GM23338 (cell line): ENCODE results near the gene GSTA1. TPM values are rescaled to one million over a fixed set of nuclear protein-coding genes. Genes with fewer than 3 reads are reported as not detected.
"Not testable (repeated sequence)": the region's sequence is repeated elsewhere in the genome, so short reads cannot be mapped to it uniquely, and the experiment has no call there.

Source experiments
- ATAC-seq: fragments of 200-7000 bp; cut with Tn5 transposase; 3 replicates; pipeline ENCODE4 v1.9.1; 2020
- DNase-seq: peaks from one replicate; pipeline ENCODE4 v3.0.0-alpha.2; 2015; ENCODE audit warnings: low spot score
- H2AFZ ChIP-seq: fragments of 200-600 bp; sonication (generic); 2 replicates; pipeline ENCODE4 v1.8.0; 2016; ENCODE audit warnings: antibody characterized with exemption, mild to moderate bottlenecking, moderate library complexity
- H3F3A ChIP-seq: fragments of 200-600 bp; sonication (generic); replicated peaks from 2 replicates; pipeline ENCODE4 v1.8.0; 2017; ENCODE audit warnings: antibody characterized with exemption, mixed run types, low read depth
- H3K27ac ChIP-seq: fragments of 200-600 bp; sonication (generic); 2 replicates; pipeline ENCODE4 v1.6.1; 2016; ENCODE audit warnings: low read depth
- H3K27me3 ChIP-seq: fragments of 200-600 bp; sonication (generic); 2 replicates; pipeline ENCODE4 v1.8.0; 2016; ENCODE audit warnings: mild to moderate bottlenecking, mixed run types, moderate library complexity; ENCODE audit not compliant: insufficient read depth
- H3K36me3 ChIP-seq: fragments of 200-600 bp; sonication (generic); 2 replicates; pipeline ENCODE4 v1.8.0; 2016; ENCODE audit warnings: mild to moderate bottlenecking; ENCODE audit not compliant: insufficient read depth
- H3K4me1 ChIP-seq: fragments of 200-600 bp; sonication (generic); 2 replicates; pipeline ENCODE4 v1.8.0; 2016; ENCODE audit warnings: mild to moderate bottlenecking, moderate library complexity; ENCODE audit not compliant: insufficient read depth
- H3K4me2 ChIP-seq: fragments of 200-600 bp; sonication (generic); 2 replicates; pipeline ENCODE4 v1.7.1; 2017; ENCODE audit warnings: mixed run types
- H3K4me3 ChIP-seq: fragments of 200-600 bp; sonication (generic); 2 replicates; pipeline ENCODE4 v1.6.1; 2016; ENCODE audit warnings: mixed run types
- H3K79me2 ChIP-seq: fragments of 200-600 bp; sonication (generic); replicated peaks from 2 replicates; pipeline ENCODE4 v1.8.0; 2017; ENCODE audit warnings: mild to moderate bottlenecking; ENCODE audit not compliant: insufficient read depth
- H3K9me2 ChIP-seq: fragments of 200-600 bp; sonication (generic); 2 replicates; pipeline ENCODE4 v1.8.0; 2017; ENCODE audit not compliant: insufficient read depth
- H4K20me1 ChIP-seq: fragments of 200-600 bp; sonication (generic); replicated peaks from 2 replicates; pipeline ENCODE4 v1.8.0; 2017; ENCODE audit warnings: mild to moderate bottlenecking; ENCODE audit not compliant: insufficient read depth
- H3K27ac Mint-ChIP-seq: 2 replicates; pipeline ENCODE4 v1.8.0; 2020; ENCODE audit warnings: inconsistent platforms, mild to moderate bottlenecking, moderate library complexity, mixed read lengths
- H3K27me3 Mint-ChIP-seq: 3 replicates; pipeline ENCODE4 v1.8.0; 2022; ENCODE audit warnings: low read depth, mild to moderate bottlenecking, moderate library complexity, mixed read lengths, inconsistent platforms; ENCODE audit not compliant: insufficient read depth, poor library complexity
- H3K36me3 Mint-ChIP-seq: 3 replicates; pipeline ENCODE4 v1.8.0; 2021; ENCODE audit warnings: low read depth, mild to moderate bottlenecking, inconsistent platforms, moderate library complexity, mixed read lengths
- H3K4me1 Mint-ChIP-seq: 3 replicates; pipeline ENCODE4 v1.8.0; 2020; ENCODE audit warnings: mild to moderate bottlenecking, inconsistent platforms, mixed read lengths
- H3K4me3 Mint-ChIP-seq: 3 replicates; pipeline ENCODE4 v1.8.0; 2021; ENCODE audit warnings: moderate library complexity, mild to moderate bottlenecking, inconsistent platforms, mixed read lengths
- H3K9me3 Mint-ChIP-seq: 3 replicates; pipeline ENCODE4 v1.8.0; 2020; ENCODE audit warnings: moderate library complexity, mild to moderate bottlenecking, inconsistent platforms, mixed read lengths
- CREB1 ChIP-seq: fragments of 250-450 bp; sonication (Bioruptor Pico); IDR thresholded peaks from 2 replicates; pipeline ENCODE4 v1.5.0; 2020; ENCODE audit warnings: low read depth, mild to moderate bottlenecking, moderate library complexity
- ETS1 ChIP-seq: IDR thresholded peaks from 2 replicates; pipeline ENCODE4 v1.6.1; 2016; ENCODE audit warnings: antibody characterized with exemption
- EZH2phosphoT487 ChIP-seq: fragments of 200-600 bp; sonication (generic); IDR thresholded peaks from one replicate; pipeline ENCODE4 v1.8.1; 2018; ENCODE audit warnings: antibody characterized with exemption; ENCODE audit not compliant: unreplicated experiment
- JUNB ChIP-seq: IDR thresholded peaks from one replicate; pipeline ENCODE4 v1.6.1; 2016; ENCODE audit warnings: antibody characterized with exemption; ENCODE audit not compliant: unreplicated experiment
- NANOG ChIP-seq: IDR thresholded peaks from 2 replicates; pipeline ENCODE4 v1.6.1; 2016; ENCODE audit warnings: antibody characterized with exemption, borderline replicate concordance
- REST ChIP-seq: IDR thresholded peaks from one replicate; pipeline ENCODE4 v1.6.1; 2018; ENCODE audit warnings: antibody characterized with exemption; ENCODE audit not compliant: unreplicated experiment
- STAT1 ChIP-seq: IDR thresholded peaks from one replicate; pipeline ENCODE4 v1.6.1; 2016; ENCODE audit warnings: antibody characterized with exemption; ENCODE audit not compliant: unreplicated experiment
- ZNF114 ChIP-seq: fragments of 250-450 bp; sonication (Bioruptor Pico); IDR thresholded peaks from 2 replicates; pipeline ENCODE4 v1.5.0; 2020; ENCODE audit warnings: mild to moderate bottlenecking, moderate library complexity
- ZNF331 ChIP-seq: fragments of 250-450 bp; sonication (Bioruptor Pico); IDR thresholded peaks from 2 replicates; pipeline ENCODE4 v1.5.0; 2020; ENCODE audit warnings: low read depth, mild to moderate bottlenecking, moderate library complexity
- ZNF462 ChIP-seq: fragments of 250-450 bp; sonication (Bioruptor Pico); IDR thresholded peaks from 2 replicates; pipeline ENCODE4 v1.5.0; 2020; ENCODE audit warnings: mild to moderate bottlenecking, moderate library complexity
- polyA plus RNA-seq: library from polyadenylated mRNA; unstranded; fragments of >200 nt; fragmentation: Nextera tagmentation; extraction: Ambion mirVana; gene quantifications from 2 replicates; pipeline ENCODE4 v1.2.1, GENCODE V29; 2016
- total RNA-seq: library from RNA; depleted of rRNA; stranded (reverse); fragments of >200 nt; shearing (Covaris generic); gene quantifications from 2 replicates; pipeline ENCODE4 v1.2.3, GENCODE V29; 2014

GSTA1 gene
- total and polyA plus RNA-seq, 2 experiments from 2014 or later, result not detected

- not testable (repeated sequence) for H3K4me1 ChIP-seq, H3K4me2 ChIP-seq, H4K20me1 ChIP-seq, H3K9me3 Mint-ChIP-seq, H3K79me2 ChIP-seq, H3K36me3 ChIP-seq, H3K27me3 Mint-ChIP-seq, H3K4me3 Mint-ChIP-seq, H3K4me1 Mint-ChIP-seq, H3K27ac Mint-ChIP-seq, H3K4me3 ChIP-seq, H3K36me3 Mint-ChIP-seq, H3K27me3 ChIP-seq, H2AFZ ChIP-seq, ATAC-seq, DNase-seq, H3K27ac ChIP-seq, H3K9me2 ChIP-seq, H3F3A ChIP-seq
Measured at GRCh38 chr6:52757651-52758338, 45.8 kb downstream of the GSTA1 start.

- Histone ChIP-seq H3K9me2 (no peaks in the 10 kb centered on the region), H3K4me1 (no peaks in the 10 kb centered on the region), H3K79me2 (no peaks in the 10 kb centered on the region), H3K27ac (no peak overlapping the region), H2AFZ (no peak overlapping the region), H3K4me3 (no peak overlapping the region), H3F3A (no peaks in the 10 kb centered on the region), H3K36me3 (no peaks in the 10 kb centered on the region), H4K20me1 (no peaks in the 10 kb centered on the region), H3K4me2 (no peak overlapping the region), H3K27me3 (no peaks in the 10 kb centered on the region)
- ATAC-seq, result no peak
- Mint-ChIP-seq H3K36me3 (peaks cover 16% of the 10 kb centered on the region), H3K4me3 (no peak overlapping the region), H3K27ac (no peak overlapping the region), H3K27me3 (peaks cover 8% of the 10 kb centered on the region), H3K4me1 (peaks cover 7% of the 10 kb centered on the region), H3K9me3 (peaks cover 23% of the 10 kb centered on the region)
- DNase-seq, result no peak
- no peak for TF ChIP-seq ETS1
- TF ChIP-seq JUNB, result no peak
- no peak for TF ChIP-seq REST
- no peak for TF ChIP-seq NANOG
- TF ChIP-seq CREB1 (CRISPR knock-in tag), result no peak
- no peak for TF ChIP-seq ZNF114 (CRISPR knock-in tag)
- no peak for TF ChIP-seq EZH2phosphoT487
- TF ChIP-seq ZNF331 (CRISPR knock-in tag), result no peak
- no peak for TF ChIP-seq STAT1
- TF ChIP-seq ZNF462 (CRISPR knock-in tag), result no peak
Measured at GRCh38 chr6:52754443-52754842, 49.2 kb downstream of the GSTA1 start.
